NCI-H524 (cell line): ENCODE measurements around the gene RPL36AL.
A peak's percentile ranks its signal among the peaks of the same experiment; 100 is the strongest.

Source experiments
- DNase-seq, 2 experiments: peaks; one replicate each; lab custom pipeline; 2025; lab: John Stamatoyannopoulos, UW

RPL36AL gene

DNA sequence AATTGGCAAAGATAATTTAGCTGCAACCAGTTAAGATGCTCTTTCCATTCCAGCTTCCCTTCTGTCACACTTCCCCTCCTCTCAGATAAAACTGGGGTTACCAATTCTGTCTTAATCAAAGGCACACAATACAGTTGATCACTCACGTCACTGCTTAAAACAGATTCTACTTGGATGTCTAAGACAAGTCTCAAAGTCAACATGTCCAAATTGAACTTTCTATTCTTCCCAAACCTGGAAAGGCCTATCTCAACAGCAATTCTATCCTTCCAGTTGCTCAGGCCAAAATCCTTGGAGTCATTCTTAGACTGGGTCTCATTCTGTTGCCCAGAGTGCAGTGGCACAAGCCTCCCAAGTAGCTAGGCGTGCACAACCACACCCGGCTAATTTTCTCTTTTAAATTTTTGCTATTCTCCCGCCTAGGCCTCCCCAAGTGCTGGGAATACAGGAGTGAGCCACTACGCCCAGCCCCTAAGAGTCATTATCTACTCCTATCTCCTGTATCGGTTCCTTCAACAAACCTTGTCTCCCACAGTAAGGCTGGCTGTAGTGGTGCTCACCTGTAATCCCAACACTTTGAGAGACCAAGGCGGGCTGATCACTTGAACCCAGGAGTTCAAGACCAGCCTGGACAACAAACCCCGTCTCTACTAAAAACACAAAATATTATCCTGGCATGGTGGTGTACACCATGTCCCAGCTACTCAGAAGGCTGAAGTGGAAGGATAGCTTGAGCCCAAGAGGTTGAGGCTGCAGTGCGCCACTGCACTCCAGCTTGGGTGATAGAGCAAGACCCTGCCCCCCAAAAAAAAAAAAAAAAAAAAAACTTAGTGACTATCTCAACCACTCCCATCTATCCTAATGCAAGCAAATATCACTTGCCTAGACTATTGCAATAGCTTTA, 39.0 kb downstream of the RPL36AL start:
- peak in 1 of 2 experiments; percentile 33 for DNase-seq

DNA sequence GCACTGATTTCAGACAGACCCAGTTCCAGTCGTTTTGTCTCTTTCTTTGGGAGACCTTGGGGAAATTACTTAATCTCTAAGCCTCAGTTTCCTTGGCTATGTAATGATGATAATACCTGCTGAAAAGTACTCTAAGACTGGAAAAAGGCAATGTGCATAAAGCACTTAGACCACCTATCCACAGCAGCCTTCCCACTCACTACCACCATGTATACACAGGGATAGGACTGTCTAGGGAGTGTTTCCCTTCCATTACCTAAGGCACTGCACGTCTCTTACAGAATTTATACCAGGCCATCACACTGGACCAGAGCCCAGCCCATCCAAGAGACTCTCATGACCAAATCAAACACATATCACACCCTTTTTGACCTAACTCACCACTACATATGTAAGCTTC, 40.6 kb downstream of the RPL36AL start:
- DNase-seq = no peak

DNA sequence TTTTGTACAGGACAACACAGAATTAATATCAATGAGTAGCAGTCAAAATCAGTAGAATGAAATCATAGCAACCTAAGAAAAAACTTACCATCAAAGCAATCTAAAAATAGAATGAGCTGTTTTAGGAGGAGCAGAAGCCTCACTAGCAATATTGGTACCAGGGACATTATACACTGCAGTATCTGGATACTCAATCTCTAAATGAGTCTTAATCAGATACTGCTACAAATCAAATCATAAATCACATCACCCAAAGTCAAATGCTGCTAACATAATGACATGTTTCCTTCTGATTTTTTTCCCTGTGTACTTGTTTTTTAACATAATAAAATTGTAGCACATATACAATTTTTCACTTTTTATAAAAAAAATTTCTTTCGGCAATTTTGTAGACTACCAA, 42.3 kb downstream of the RPL36AL start:
- DNase-seq = no peak

DNA sequence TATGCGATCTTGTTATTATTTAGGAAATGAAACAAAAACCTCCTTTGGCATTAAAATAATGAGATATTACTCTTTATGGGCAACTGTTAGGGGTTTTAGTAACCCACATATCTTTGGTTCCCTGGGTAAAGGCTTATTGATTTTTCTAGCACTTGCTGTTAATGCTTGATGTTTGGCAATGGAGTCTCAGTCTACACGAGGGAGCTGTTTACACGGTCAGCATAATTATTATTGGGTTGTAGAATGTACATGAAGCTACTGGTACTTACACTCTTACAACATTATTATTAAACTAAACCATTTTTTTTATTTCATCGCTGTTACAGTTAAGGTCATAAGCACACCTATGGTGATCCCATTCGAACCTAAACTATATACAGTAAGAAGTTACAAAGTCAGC, 46.4 kb downstream of the RPL36AL start:
- no peak for DNase-seq

DNA sequence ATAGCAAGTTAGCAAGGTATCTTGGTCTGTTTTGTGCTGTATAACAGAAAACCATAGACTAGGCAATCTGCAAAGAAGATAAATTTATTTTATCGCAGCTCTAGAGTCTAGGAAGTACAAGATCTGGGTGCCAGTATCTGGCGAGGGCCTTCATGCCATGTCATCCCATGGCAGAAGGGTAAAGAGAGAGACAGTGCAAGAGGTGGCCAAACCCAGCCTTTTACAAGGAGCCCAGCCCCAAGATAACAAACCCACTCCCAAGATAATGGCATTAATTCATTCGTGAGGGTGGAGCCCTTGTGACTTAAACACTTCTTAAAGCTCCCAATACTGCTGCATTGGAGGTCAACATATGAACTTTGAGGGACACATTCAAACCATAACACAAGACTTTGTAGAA, 51.1 kb downstream of the RPL36AL start:
- DNase-seq = no peak
